HuH-7 (cell line): Measurements from ENCODE around the gene STAG3.
"Not testable (repeated sequence)": the region's sequence is repeated elsewhere in the genome, so short reads cannot be mapped to it uniquely, and the experiment has no call there.

Experiments used
- DNase-seq: peaks from one replicate; pipeline ENCODE4 v3.0.0; 2011; ENCODE audit warnings: low spot score

The STAG3 gene

GRCh38 chr7:100177045-100178001 lies at the start of gene STAG3, which contains the start of gene GPC2:
STAG3 (plus strand) TSS chr7:100177918; CDS start chr7:100180557, 2,639 bp downstream.
GPC2 (minus strand) TSS chr7:100177381; CDS start chr7:100177199, 182 bp downstream.
- DNase-seq, result peak; percentile 94

- no peak for DNase-seq
Observed at GRCh38 chr7:100128637-100128963, 49.1 kb upstream of the STAG3 start.

GRCh38 chr7:100130220-100130607 lies 47.5 kb upstream of the STAG3 start:
- not testable (repeated sequence) for DNase-seq

- DNase-seq, result peak; percentile 88
Observed at GRCh38 chr7:100130608-100131453, 46.9 kb upstream of the STAG3 start.

- no peak for DNase-seq
Observed at GRCh38 chr7:100132126-100132525, 45.6 kb upstream of the STAG3 start.

GRCh38 chr7:100132697-100133151 lies 45.0 kb upstream of the STAG3 start:
- peak; percentile 85 for DNase-seq

GRCh38 chr7:100137851-100138760 lies 39.6 kb upstream of the STAG3 start:
- no peak for DNase-seq

GRCh38 chr7:100141555-100141949 lies 36.2 kb upstream of the STAG3 start:
- DNase-seq, result no peak

- no peak for DNase-seq
Observed at GRCh38 chr7:100142461-100142860, 35.3 kb upstream of the STAG3 start.

- DNase-seq, result not testable (repeated sequence)
Observed at GRCh38 chr7:100146350-100146749, 31.4 kb upstream of the STAG3 start.

GRCh38 chr7:100147278-100147677 lies 30.4 kb upstream of the STAG3 start:
- DNase-seq, result no peak

- DNase-seq, result no peak
Observed at GRCh38 chr7:100148225-100148558, 29.5 kb upstream of the STAG3 start.

- peak; percentile 95 for DNase-seq
Observed at GRCh38 chr7:100148559-100149328, 29.0 kb upstream of the STAG3 start, which contains the start of gene LAMTOR4. LAMTOR4 (plus strand) TSS chr7:100148918; CDS start chr7:100148973, 55 bp downstream.

GRCh38 chr7:100152404-100152803 lies 25.3 kb upstream of the STAG3 start:
- DNase-seq, result no peak

GRCh38 chr7:100152937-100153666 lies 24.6 kb upstream of the STAG3 start:
- no peak for DNase-seq

- no peak for DNase-seq
Observed at GRCh38 chr7:100153708-100154535, 23.8 kb upstream of the STAG3 start.

GRCh38 chr7:100154651-100155491 lies 22.8 kb upstream of the STAG3 start:
- DNase-seq, result no peak
